Esophagus muscularis mucosa (tissue), 3 donors: ENCODE data around the gene TOMM20.

Experiments used
- CTCF ChIP-seq, 3 experiments: fragments of 200-600 bp in 2 of 3; fragments of 450-650 bp in 1 of 3; sonication (generic) in 2 of 3; IDR thresholded peaks; one replicate each; pipeline ENCODE4 v1.5.1; 2017 to 2019; ENCODE audit warnings: antibody characterized with exemption in 3 of 3, mild to moderate bottlenecking in 2 of 3, moderate library complexity in 1 of 3
- POLR2AphosphoS5 ChIP-seq, 2 donors: sonication (generic); formaldehyde crosslinking; IDR thresholded peaks; one replicate each; pipeline ENCODE4 v1.6.1; 2017; ENCODE audit warnings: antibody characterized with exemption in 2 of 2

- no peak for TF ChIP-seq CTCF (IDR thresholded peaks at IDR 0.05)
- TF ChIP-seq POLR2AphosphoS5 (IDR thresholded peaks at IDR 0.05), result no peak
Observed at GRCh38 chr1:235156265-235156664, 27.6 kb upstream of the TOMM20 start.
